ENCODE measurements around the gene ZC3HAV1.
"Not testable (repeated sequence)": the region's sequence is repeated elsewhere in the genome, so short reads cannot be mapped to it uniquely, and the experiment has no call there.

The ZC3HAV1 gene

DNA sequence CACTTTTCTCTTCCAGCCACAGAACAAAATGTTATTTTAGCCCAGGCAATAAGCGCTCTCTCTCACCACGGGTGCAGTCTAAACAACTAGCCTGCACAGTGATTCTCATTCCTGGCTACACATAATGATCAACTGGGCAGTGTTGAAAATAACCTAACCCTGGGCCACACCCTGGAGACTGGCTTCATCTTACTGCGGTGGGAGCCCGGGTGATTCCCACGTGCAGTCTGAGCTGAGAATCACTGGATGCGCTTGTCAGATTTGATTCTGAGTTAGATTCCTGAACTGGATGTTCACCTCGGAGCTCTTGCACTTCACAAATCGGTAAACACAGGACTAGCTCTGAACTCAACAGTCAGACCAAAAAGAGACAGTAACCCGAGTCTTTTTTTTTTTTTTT is 14.9 kb downstream of the ZC3HAV1 start:
- no peak overlapping the region for H3K4me3 ChIP-seq (replicated peaks; ENCODE audit: low read depth, low read length)
- TF ChIP-seq, protein P1, sequence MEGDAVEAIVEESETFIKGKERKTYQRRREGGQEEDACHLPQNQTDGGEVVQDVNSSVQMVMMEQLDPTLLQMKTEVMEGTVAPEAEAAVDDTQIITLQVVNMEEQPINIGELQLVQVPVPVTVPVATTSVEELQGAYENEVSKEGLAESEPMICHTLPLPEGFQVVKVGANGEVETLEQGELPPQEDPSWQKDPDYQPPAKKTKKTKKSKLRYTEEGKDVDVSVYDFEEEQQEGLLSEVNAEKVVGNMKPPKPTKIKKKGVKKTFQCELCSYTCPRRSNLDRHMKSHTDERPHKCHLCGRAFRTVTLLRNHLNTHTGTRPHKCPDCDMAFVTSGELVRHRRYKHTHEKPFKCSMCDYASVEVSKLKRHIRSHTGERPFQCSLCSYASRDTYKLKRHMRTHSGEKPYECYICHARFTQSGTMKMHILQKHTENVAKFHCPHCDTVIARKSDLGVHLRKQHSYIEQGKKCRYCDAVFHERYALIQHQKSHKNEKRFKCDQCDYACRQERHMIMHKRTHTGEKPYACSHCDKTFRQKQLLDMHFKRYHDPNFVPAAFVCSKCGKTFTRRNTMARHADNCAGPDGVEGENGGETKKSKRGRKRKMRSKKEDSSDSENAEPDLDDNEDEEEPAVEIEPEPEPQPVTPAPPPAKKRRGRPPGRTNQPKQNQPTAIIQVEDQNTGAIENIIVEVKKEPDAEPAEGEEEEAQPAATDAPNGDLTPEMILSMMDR (IDR thresholded peaks at IDR 0.05; ENCODE audit: low read length, missing control alignments) = no peak
- DNase-seq (ENCODE audit: low read depth) = no peak

DNA sequence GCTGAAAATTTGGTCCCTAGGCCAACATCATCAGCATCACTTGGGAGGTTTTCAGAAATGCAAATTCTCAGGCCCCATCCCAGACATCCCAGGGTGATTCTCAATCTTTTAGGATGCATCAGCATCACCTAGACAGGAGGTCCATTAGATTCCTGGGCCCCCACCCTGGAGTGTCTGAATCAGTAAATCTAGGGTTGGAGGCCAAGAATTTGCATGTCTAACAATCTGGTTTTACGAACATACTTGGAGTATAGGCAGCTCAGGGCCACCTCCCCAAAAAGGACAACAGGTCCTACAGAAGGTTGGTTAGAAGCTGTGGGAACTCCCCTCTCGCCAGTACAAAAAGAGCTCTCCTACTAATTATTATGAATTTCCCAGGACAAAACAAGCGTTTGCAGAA is 15.5 kb downstream of the ZC3HAV1 start:
- H3K4me3 ChIP-seq (replicated peaks; ENCODE audit: low read depth, low read length) = no peak overlapping the region
- DNase-seq (ENCODE audit: low read depth) = no peak
- TF ChIP-seq, protein P1 (IDR thresholded peaks at IDR 0.05; ENCODE audit: low read length, missing control alignments) = no peak

DNA sequence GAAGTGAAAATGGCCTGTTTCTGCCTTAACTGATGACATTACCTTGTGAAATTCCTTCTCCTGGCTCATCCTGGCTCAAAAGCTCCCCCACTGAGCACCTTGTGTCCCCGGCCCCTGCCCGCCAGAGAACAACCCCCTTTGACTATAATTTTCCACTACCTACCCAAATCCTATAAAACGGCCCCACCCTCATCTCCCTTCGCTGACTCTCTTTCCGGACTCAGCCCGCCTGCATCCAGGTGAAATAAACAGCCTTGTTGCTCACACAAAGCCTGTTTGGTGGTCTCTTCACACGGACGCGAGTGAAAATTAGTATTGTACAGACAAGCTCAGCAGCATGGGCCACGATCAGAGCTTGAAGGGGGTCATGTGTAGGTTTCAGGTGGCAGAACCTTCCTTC is 16.0 kb downstream of the ZC3HAV1 start:
- not testable (repeated sequence) for DNase-seq (ENCODE audit: low read depth)

DNA sequence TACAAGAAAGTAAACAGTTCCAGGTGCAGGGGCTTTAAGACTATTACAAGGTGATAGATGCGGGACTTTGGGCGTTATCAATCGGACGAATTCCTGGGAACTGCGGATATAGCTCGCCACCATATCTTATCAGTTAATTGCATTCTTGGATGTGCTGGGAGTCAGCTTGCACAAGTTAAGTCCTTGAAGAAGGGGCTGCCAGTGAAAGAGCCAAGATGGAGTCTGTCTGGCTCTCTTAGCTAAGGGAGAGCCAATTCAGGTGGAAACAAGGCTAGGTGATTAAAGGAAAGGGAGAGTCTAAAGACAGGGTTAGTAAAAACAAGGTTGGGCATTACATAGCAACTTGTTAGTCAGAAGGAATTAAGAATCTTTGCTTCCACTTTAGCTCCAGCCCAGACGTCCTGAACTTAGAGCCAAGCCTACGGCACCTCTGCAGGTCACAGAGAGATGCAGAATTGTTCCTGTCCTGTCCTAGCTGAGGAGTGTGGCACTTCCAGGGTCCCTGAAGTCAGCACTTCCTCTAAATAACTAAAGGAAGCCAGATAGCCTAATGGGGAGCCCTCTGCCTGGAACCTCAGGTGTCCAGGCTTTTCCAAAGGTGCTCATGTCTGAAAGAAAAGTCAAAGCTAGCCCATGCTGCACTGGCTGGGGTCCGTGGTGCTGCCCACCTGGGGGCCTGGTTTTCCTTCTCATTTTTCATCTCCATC is 17.3 kb downstream of the ZC3HAV1 start:
- no peak overlapping the region for H3K4me3 ChIP-seq (replicated peaks; ENCODE audit: low read depth, low read length)
- TF ChIP-seq, protein P1 (IDR thresholded peaks at IDR 0.05; ENCODE audit: low read length, missing control alignments) = no peak
- DNase-seq (ENCODE audit: low read depth) = no peak

More for the DNA sequence above, 16.0 kb downstream of the ZC3HAV1 start:
- H3K4me3 ChIP-seq (replicated peaks; ENCODE audit: low read depth, low read length) = not testable (repeated sequence)

DNA sequence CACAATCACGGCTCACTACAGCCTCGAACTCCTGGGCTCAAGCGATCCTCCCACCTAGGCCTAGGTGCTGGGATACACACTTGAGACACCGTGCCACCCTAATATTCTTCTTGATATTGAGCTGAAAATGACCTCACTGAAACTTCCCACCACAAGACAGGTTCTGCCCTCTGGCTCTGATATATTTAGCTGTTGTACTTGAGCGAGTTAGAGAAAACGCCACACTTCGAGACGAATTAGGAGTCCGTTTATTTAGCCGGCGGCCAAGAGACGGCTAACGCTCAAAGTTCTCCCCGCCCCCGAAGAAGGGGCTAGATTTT is 17.9 kb downstream of the ZC3HAV1 start:
- no peak for DNase-seq (ENCODE audit: low read depth)
- TF ChIP-seq, protein P1 (IDR thresholded peaks at IDR 0.05; ENCODE audit: low read length, missing control alignments) = no peak

DNA sequence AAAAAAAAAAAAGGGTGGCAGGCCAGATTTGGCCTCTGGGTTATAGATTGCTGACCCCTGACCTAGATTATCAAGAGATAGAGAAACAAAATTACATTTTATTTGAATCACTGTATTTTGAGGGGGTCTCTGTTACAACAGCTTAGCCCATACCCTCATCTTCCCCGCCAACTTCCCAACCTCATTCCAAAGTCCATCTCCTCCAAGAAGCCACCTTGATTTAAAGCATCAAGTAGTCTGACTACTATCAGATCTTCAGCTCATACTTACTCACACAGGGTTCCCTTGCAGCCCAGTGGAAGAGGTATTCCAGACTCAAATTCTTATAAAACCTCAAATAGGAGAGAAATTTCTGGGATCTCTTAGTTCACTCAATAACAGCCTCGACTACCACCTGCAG is 20.4 kb downstream of the ZC3HAV1 start:
- TF ChIP-seq, protein P1 (IDR thresholded peaks at IDR 0.05; ENCODE audit: low read length, missing control alignments) = no peak
- no peak overlapping the region for H3K4me3 ChIP-seq (replicated peaks; ENCODE audit: low read depth, low read length)
- no peak for DNase-seq (ENCODE audit: low read depth)

More for the DNA sequence above, 17.9 kb downstream of the ZC3HAV1 start:
- no peak overlapping the region for H3K4me3 ChIP-seq (replicated peaks; ENCODE audit: low read depth, low read length)

DNA sequence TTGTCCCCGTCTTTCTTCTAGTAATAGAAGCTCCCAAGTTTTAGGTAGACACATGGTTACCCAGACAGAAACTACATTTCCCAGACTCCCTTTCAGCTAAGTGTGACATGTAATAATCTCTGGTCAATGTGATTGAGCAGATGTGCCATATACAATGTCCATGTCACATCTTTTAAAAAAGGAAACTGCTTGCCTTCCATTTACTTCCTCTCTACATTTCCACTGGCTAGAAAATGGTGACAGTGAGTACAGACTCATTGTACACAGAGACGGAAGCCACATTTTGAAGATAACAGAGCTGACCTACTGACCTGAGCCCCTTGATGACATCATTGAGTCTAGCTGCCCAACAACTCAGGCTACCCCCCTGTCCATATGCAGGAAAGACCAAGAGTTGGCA is 21.3 kb downstream of the ZC3HAV1 start:
- no peak overlapping the region for H3K4me3 ChIP-seq (replicated peaks; ENCODE audit: low read depth, low read length)
- TF ChIP-seq, protein P1 (IDR thresholded peaks at IDR 0.05; ENCODE audit: low read length, missing control alignments) = no peak
- no peak for DNase-seq (ENCODE audit: low read depth)
